Thyroid gland (tissue), 4 donors: Measurements from ENCODE around the gene SEC11A. TPM values are rescaled to one million over a fixed set of nuclear protein-coding genes. Genes with fewer than 3 reads are reported as not detected.

Experiments used
- DNase-seq, 2 donors: peaks; one replicate each; pipeline ENCODE4 v3.0.0-alpha.2; 2019
- H3K27ac ChIP-seq, 3 donors: fragments of 200-600 bp; sonication (generic); 1 replicate in 2 of 3; 2 replicates in 1 of 3; pipeline ENCODE4 v1.5.1; 2016 to 2019; ENCODE audit warnings: mild to moderate bottlenecking in 1 of 3, moderate library complexity in 1 of 3
- H3K27me3 ChIP-seq: fragments of 200-600 bp; sonication (generic); one replicate; pipeline ENCODE4 v1.5.1; 2019
- H3K36me3 ChIP-seq, 2 donors: fragments of 200-600 bp; sonication (generic); one replicate each; pipeline ENCODE4 v1.5.1; 2016 to 2019
- H3K4me1 ChIP-seq, 2 donors: fragments of 200-600 bp; sonication (generic); one replicate each; pipeline ENCODE4 v1.5.1; 2017 to 2019
- H3K4me3 ChIP-seq, 3 donors: fragments of 200-600 bp; sonication (generic); replicated peaks in 1 of 3; 1 replicate in 2 of 3; 2 replicates in 1 of 3; pipeline ENCODE4 v1.5.1; 2016; ENCODE audit warnings: mild to moderate bottlenecking in 1 of 3
- H3K9me3 ChIP-seq: fragments of 200-600 bp; sonication (generic); one replicate; pipeline ENCODE4 v1.5.1; 2017
- CTCF ChIP-seq, 6 experiments: fragments of 200-600 bp in 3 of 6; fragments of 450-650 bp in 3 of 6; sonication (generic) in 3 of 6; IDR thresholded peaks; one replicate each; pipeline ENCODE4 v1.5.1; 2016 to 2019; ENCODE audit warnings: antibody characterized with exemption in 6 of 6, mild to moderate bottlenecking in 2 of 6, inconsistent platforms in 1 of 6, moderate library complexity in 1 of 6
- POLR2A ChIP-seq, 2 donors: fragments of 450-650 bp; IDR thresholded peaks; one replicate each; pipeline ENCODE4 v1.6.1; 2017; ENCODE audit warnings: antibody characterized with exemption in 2 of 2, mild to moderate bottlenecking in 2 of 2, moderate library complexity in 1 of 2
- WGBS, 2 donors: methylation state at CpG; one replicate each; pipeline ENCODE4 v1.1.5; 2017; 5-methylcytosine and 5-hydroxymethylcytosine counted together
- intact Hi-C: fragments of 100-400 bp; cut with DNase I; formaldehyde crosslinking; loops from one replicate; pipeline ENCODE4 v1.15.1; 2023
- total RNA-seq, 4 donors: library from RNA; depleted of rRNA; stranded (reverse); fragments of >200 nt; gene quantifications; one replicate each; pipeline ENCODE4 v1.2.3, GENCODE V29; 2016

Gene SEC11A
- total RNA-seq, 4 donors from 2014 or later: 170 to 304 (median 182) TPM

- peak; percentile 61 to 67 for DNase-seq
- Histone ChIP-seq H3K36me3 (peaks cover 0 to 5% of the 10 kb centered on the region in 2 donors), H3K4me3 (no peak overlapping the region), H3K9me3 (no peaks in the 10 kb centered on the region), H3K4me1 (peaks cover 20 to 41% of the 10 kb centered on the region in 2 donors), H3K27ac (peak overlapping the region; percentile 84 to 87 (median 87)), H3K27me3 (no peaks in the 10 kb centered on the region)
- intact Hi-C loops: loop anchor here (5.0 to 10.0 kb wide), 2 partner anchors 57 to 85 kb away; partner anchors contain the start of genes SEC11A and ZNF592
- TF ChIP-seq CTCF (IDR thresholded peaks at IDR 0.05) (no peak), POLR2A (IDR thresholded peaks at IDR 0.05) (peak in 1 of 2 donors; percentile 60)
- WGBS, 2 donors: 48 to 64% methylated on average over 4 of the region's 4 CpGs
Observed at GRCh38 chr15:84659904-84660781, 55.8 kb downstream of the SEC11A start.

- TF ChIP-seq POLR2A (IDR thresholded peaks at IDR 0.05) (no peak), CTCF (IDR thresholded peaks at IDR 0.05) (no peak)
- H3K27me3 ChIP-seq: no peaks in the 10 kb centered on the region
- intact Hi-C loops: loop anchor here (5.0 to 10.0 kb wide), 2 partner anchors 58 to 86 kb away; partner anchors contain the start of genes SEC11A and ZNF592
- H3K4me3 ChIP-seq: no peak overlapping the region
- H3K36me3 ChIP-seq: no peaks in the 10 kb centered on the region
- no peaks in the 10 kb centered on the region for H3K9me3 ChIP-seq
- DNase-seq: no peak
- peaks cover 20 to 45% of the 10 kb centered on the region in 2 donors for H3K4me1 ChIP-seq
- 42 to 43% methylated on average over 7 of the region's 7 CpGs for WGBS, 2 donors
- peak overlapping the region; percentile 76 to 87 (median 84) for H3K27ac ChIP-seq
Observed at GRCh38 chr15:84658788-84659411, 57.0 kb downstream of the SEC11A start.

GRCh38 chr15:84658080-84658787 is 57.7 kb downstream of the SEC11A start, which contains the start of gene NMB:
Gene NMB (minus strand): TSS chr15:84658199. CDS start chr15:84658152, 47 bp downstream.
- TF ChIP-seq POLR2A (IDR thresholded peaks at IDR 0.05) (peak in 1 of 2 donors; percentile 77), CTCF (IDR thresholded peaks at IDR 0.05) (peak in 5 of 6 experiments; percentile 36 to 70 (median 58))
- WGBS, 2 donors: 1% methylated on average over 19 to 21 of the region's 61 CpGs
- intact Hi-C loops: loop anchor here (5.0 to 10.0 kb wide), 2 partner anchors 59 to 87 kb away; partner anchors contain the start of genes SEC11A and ZNF592

GRCh38 chr15:84657748-84658079 is 58.2 kb downstream of the SEC11A start:
- Histone ChIP-seq H3K4me1 (peaks cover 30 to 51% of the 10 kb centered on the region in 2 donors), H3K27ac (peak overlapping the region; percentile 76 to 86 (median 84)), H3K9me3 (no peaks in the 10 kb centered on the region), H3K36me3 (no peaks in the 10 kb centered on the region), H3K4me3 (peak overlapping the region in 2 of 3 donors; percentile 42 to 57), H3K27me3 (no peaks in the 10 kb centered on the region)
- intact Hi-C loops: loop anchor here (5.0 to 10.0 kb wide), 2 partner anchors 60 to 87 kb away; partner anchors contain the start of genes SEC11A and ZNF592
- 37% methylated on average over 9 to 10 of the region's 17 CpGs for WGBS, 2 donors
- TF ChIP-seq POLR2A (IDR thresholded peaks at IDR 0.05): no peak
- no peak for TF ChIP-seq CTCF (IDR thresholded peaks at IDR 0.05)
- DNase-seq: no peak

More at GRCh38 chr15:84658080-84658787, 57.7 kb downstream of the SEC11A start, which contains the start of gene NMB:
- no peaks in the 10 kb centered on the region for H3K36me3 ChIP-seq
- H3K27ac ChIP-seq: peak within 1 kb of the TSS; percentile 76 to 86 (median 84)
- no peaks in the 10 kb centered on the region for H3K27me3 ChIP-seq
- no peaks in the 10 kb centered on the region for H3K9me3 ChIP-seq
- H3K4me3 ChIP-seq: peak within 1 kb of the TSS in 2 of 3 donors; percentile 42 to 57
- peaks cover 24 to 49% of the 10 kb centered on the region in 2 donors for H3K4me1 ChIP-seq
- peak; percentile 95 to 97 for DNase-seq
